HG03280 (cell line): ENCODE results near the gene ASZ1.
A peak's percentile ranks its signal among the peaks of the same experiment; 100 is the strongest.

Experiments
- ATAC-seq: cut with Tn5 transposase; IDR thresholded peaks from one replicate; pipeline ENCODE4 v1.9.1; 2021; ENCODE audit warnings: mild to moderate bottlenecking, moderate library complexity; ENCODE audit not compliant: unreplicated experiment

The ASZ1 gene

GRCh38 chr7:117403737-117404136, 23.6 kb downstream of the ASZ1 start:
- ATAC-seq: no peak

GRCh38 chr7:117402109-117402508, 25.2 kb downstream of the ASZ1 start:
- no peak for ATAC-seq

- peak; percentile 64 for ATAC-seq
Observed at GRCh38 chr7:117401293-117402002, 25.8 kb downstream of the ASZ1 start.

- no peak for ATAC-seq
Observed at GRCh38 chr7:117399820-117400422, 27.4 kb downstream of the ASZ1 start.

- no peak for ATAC-seq
Observed at GRCh38 chr7:117395743-117396142, 31.6 kb downstream of the ASZ1 start.

- ATAC-seq: no peak
Observed at GRCh38 chr7:117393781-117394180, 33.5 kb downstream of the ASZ1 start.

GRCh38 chr7:117389871-117390270, 37.4 kb downstream of the ASZ1 start:
- no peak for ATAC-seq

- ATAC-seq: no peak
Observed at GRCh38 chr7:117386110-117386706, 41.1 kb downstream of the ASZ1 start.

GRCh38 chr7:117385363-117386109, 41.8 kb downstream of the ASZ1 start:
- peak; percentile 63 for ATAC-seq

GRCh38 chr7:117384688-117385362, 42.5 kb downstream of the ASZ1 start:
- no peak for ATAC-seq

GRCh38 chr7:117383483-117384189, 43.7 kb downstream of the ASZ1 start:
- ATAC-seq: no peak

- ATAC-seq: no peak
Observed at GRCh38 chr7:117383046-117383445, 44.2 kb downstream of the ASZ1 start.

GRCh38 chr7:117381362-117381761, 45.9 kb downstream of the ASZ1 start:
- no peak for ATAC-seq

GRCh38 chr7:117375380-117375779, 51.9 kb downstream of the ASZ1 start:
- ATAC-seq: no peak

- no peak for ATAC-seq
Observed at GRCh38 chr7:117372073-117372472, 55.2 kb downstream of the ASZ1 start.

- ATAC-seq: no peak
Observed at GRCh38 chr7:117364339-117365080, 62.8 kb downstream of the ASZ1 start.

- peak; percentile 56 for ATAC-seq
Observed at GRCh38 chr7:117362294-117362888, 64.9 kb downstream of the ASZ1 start.

GRCh38 chr7:117350027-117350426, 77.3 kb downstream of the ASZ1 start:
- ATAC-seq: no peak

- no peak for ATAC-seq
Observed at GRCh38 chr7:117349570-117349969, 77.7 kb downstream of the ASZ1 start.
